HEK293 (cell line): ENCODE results near the gene ETV6.

ENCODE experiments used
- CTCF ChIP-seq: fragments of 450-650 bp; formaldehyde crosslinking; IDR thresholded peaks from 2 replicates; pipeline ENCODE4 v1.5.1; 2016; ENCODE audit warnings: missing biosample characterization, missing genetic modification characterization
- MYNN ChIP-seq: fragments of 450-650 bp; formaldehyde crosslinking; IDR thresholded peaks from 2 replicates; pipeline ENCODE4 v1.5.1; 2016; ENCODE audit warnings: missing biosample characterization, missing genetic modification characterization, borderline replicate concordance
- PRDM6 ChIP-seq: fragments of 450-650 bp; formaldehyde crosslinking; IDR thresholded peaks from 2 replicates; pipeline ENCODE4 v1.5.1; 2017; ENCODE audit warnings: missing biosample characterization, missing genetic modification characterization
- ZNF132 ChIP-seq: fragments of 450-650 bp; formaldehyde crosslinking; IDR thresholded peaks from 2 replicates; pipeline ENCODE4 v1.5.1; 2017; ENCODE audit warnings: missing biosample characterization, missing genetic modification characterization, borderline replicate concordance
- ZNF335 ChIP-seq: fragments of 450-650 bp; formaldehyde crosslinking; conservative IDR thresholded peaks from 2 replicates; pipeline ENCODE4 v1.5.1; 2016; ENCODE audit warnings: missing biosample characterization, missing genetic modification characterization
- ZNF423 ChIP-seq: fragments of 450-650 bp; formaldehyde crosslinking; IDR thresholded peaks from 2 replicates; pipeline ENCODE4 v1.5.1; 2016; ENCODE audit warnings: missing biosample characterization, missing genetic modification characterization
- ZNF510 ChIP-seq: fragments of 450-650 bp; formaldehyde crosslinking; IDR thresholded peaks from 2 replicates; pipeline ENCODE4 v1.5.1; 2018; ENCODE audit warnings: mild to moderate bottlenecking, missing genetic modification characterization, missing biosample characterization; ENCODE audit not compliant: insufficient replicate concordance

- TF ChIP-seq CTCF (tag by site-specific recombination), result no peak
- no peak for TF ChIP-seq ZNF132 (tag by site-specific recombination)
- no peak for TF ChIP-seq MYNN (tag by site-specific recombination)
- TF ChIP-seq ZNF423 (tag by site-specific recombination), result no peak
- no peak for TF ChIP-seq ZNF335 (tag by site-specific recombination)
- TF ChIP-seq ZNF510, result no peak
- no peak for TF ChIP-seq PRDM6 (tag by site-specific recombination)
Observed at GRCh38 chr12:11739980-11740577, 90.6 kb downstream of the ETV6 start.
